ENCODE results near the gene RAP1GAP. TPM values are rescaled to one million over a fixed set of nuclear protein-coding genes. Genes with fewer than 3 reads are reported as not detected.

Gene RAP1GAP
- total RNA-seq, 1 experiment from 2014 or later: 13.4 TPM

DNA sequence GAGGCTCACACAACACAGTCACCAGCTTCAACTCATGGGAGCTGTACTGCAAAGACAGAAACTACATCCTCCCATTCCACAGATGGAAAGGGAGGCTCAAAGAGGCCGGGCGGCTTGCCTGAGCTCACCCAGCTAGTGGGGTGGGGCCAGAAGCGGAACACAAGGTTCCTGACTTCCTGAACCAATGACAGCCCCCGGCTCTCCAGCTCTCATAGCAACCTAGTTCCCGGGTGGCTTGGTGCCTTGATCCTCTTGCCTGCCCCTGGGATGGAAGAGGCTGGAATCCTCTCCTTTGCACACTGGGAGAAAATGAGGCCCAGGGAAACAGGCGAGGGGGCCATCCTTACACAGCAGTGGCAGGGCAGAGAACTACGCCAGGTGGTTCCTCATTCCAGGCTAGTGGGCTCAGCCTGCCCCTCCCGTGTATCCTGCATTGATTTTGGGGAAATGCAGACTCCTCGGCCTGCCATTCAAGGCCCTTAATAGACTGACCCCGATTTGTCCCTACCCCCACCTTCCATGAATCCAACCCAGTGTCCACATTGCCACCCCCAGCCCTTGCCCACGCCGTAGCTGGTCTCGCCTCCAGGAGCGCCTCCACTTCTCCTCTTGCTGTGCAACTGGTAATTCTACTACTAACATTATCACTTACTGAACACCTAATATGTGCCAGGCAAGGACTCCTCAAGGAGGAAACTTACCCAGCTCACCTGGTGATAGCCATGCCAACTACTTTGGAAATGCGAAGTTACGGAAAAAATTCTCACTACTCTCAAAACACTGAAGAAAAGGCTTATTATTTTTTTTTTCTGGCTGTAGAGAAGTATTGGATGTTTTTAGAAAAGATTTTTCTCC is 5.0 kb downstream of the RAP1GAP start:
- ATAC-seq: no peak
- Histone ChIP-seq H3K4me2 (ENCODE audit: low read length) (no peak overlapping the region), H3K27ac (ENCODE audit: low read depth, low read length) (no peak overlapping the region), H3K4me3 (replicated peaks in 1 of 2; ENCODE audit: low read depth in 1 of 2, low read length in 2 of 2) (no peak overlapping the region), H3K9ac (ENCODE audit: low read length) (no peak overlapping the region), H3K9me3 (ENCODE audit: control insufficient read depth in 1 of 2, insufficient read depth in 1 of 2, low read depth in 1 of 2, low read length in 2 of 2) (no peaks in the 10 kb centered on the region), H4K20me1 (ENCODE audit: insufficient read depth) (no peaks in the 10 kb centered on the region), H2AFZ (ENCODE audit: low read depth, low read length, poor library complexity, severe bottlenecking) (no peak overlapping the region), H3K27me3 (ENCODE audit: insufficient read depth, low read length) (no peaks in the 10 kb centered on the region), H3K9me2 (ENCODE audit: insufficient read depth) (no peaks in the 10 kb centered on the region), H3K4me1 (ENCODE audit: control insufficient read depth in 1 of 2, insufficient read depth in 2 of 2, low read length in 2 of 2) (peaks cover 2 to 13% of the 10 kb centered on the region in 2 experiments; a peak in 2 of 4 replicates), H3K79me2 (ENCODE audit: insufficient read depth, low read length) (no peaks in the 10 kb centered on the region), H3K36me3 (ENCODE audit: control insufficient read depth in 1 of 2, insufficient read depth in 2 of 2, low read length in 2 of 2) (no peaks in the 10 kb centered on the region)
- no peak for DNase-seq (ENCODE audit: low read depth, low spot score)
- ChIA-PET POLR2A (no interaction called here), RAD21 (ENCODE audit: low non-redundant PET in 1 of 2, low total read pairs in 2 of 2, uncharacterized antibody in 2 of 2, unreplicated experiment in 2 of 2) (no interaction called here), CTCF (interaction anchor here (1.1 kb wide), 1 partner anchor 294 kb away, joined by 3 read pairs; no protein-coding TSS in a partner anchor)
- no peak for TF ChIP-seq EZH2 (IDR thresholded peaks at IDR 0.05)
- TF ChIP-seq SP1 (IDR thresholded peaks at IDR 0.05; ENCODE audit: low read depth): no peak
- no peak for TF ChIP-seq ATF3 (IDR thresholded peaks at IDR 0.05)
- no peak for TF ChIP-seq FOSL1 (IDR thresholded peaks at IDR 0.05; ENCODE audit: low read depth)
- TF ChIP-seq POLR2A (IDR thresholded peaks at IDR 0.05; ENCODE audit: borderline replicate concordance, extremely low read depth, insufficient read depth, insufficient read length): no peak
- no peak for TF ChIP-seq SRF (IDR thresholded peaks at IDR 0.05; ENCODE audit: low read depth)
- no peak for TF ChIP-seq CEBPB (IDR thresholded peaks at IDR 0.05; ENCODE audit: low read depth)
- TF ChIP-seq ZFX (IDR thresholded peaks at IDR 0.05): no peak
- TF ChIP-seq JUND (IDR thresholded peaks at IDR 0.05): no peak
- no peak for TF ChIP-seq EGR1 (IDR thresholded peaks at IDR 0.05; ENCODE audit: low read depth)
- no peak for TF ChIP-seq CTCF (IDR thresholded peaks at IDR 0.05 in 2 of 3, conservative IDR thresholded peaks at IDR 0.05 in 1 of 3; ENCODE audit: borderline replicate concordance in 1 of 3, insufficient read depth in 1 of 3, low read depth in 2 of 3, low read length in 2 of 3)
- intact Hi-C loops (cut with micrococcal nuclease): no loop called here
- BruUV-seq (replicated peaks): no TSS peak

All from HCT116 (cell line).